GM19397 (cell line): ENCODE data around the gene DERA.

Experiments
- ATAC-seq: cut with Tn5 transposase; IDR thresholded peaks from one replicate; pipeline ENCODE4 v1.9.1; 2021; ENCODE audit warnings: mild to moderate bottlenecking, moderate library complexity; ENCODE audit not compliant: unreplicated experiment

The DERA gene

DNA sequence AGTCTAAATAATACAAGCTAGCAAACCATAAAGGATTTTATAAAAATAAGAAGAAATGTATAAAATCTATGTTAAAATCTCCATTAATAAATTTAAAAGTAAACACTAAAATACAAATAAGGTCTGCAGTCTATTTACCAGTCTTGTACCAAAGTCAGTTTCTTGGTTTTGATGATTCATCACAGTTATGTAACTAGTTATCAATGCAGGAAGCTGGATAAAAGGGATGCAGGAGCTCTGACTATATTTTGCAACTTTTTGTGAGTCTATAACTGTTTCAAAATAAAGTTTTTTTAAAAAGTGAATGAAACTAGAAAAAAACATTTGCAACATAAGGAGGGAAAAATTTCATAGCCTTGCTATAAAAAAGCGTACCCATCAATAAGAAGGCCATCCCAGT is 151.5 kb downstream of the DERA start:
- ATAC-seq, result no peak

DNA sequence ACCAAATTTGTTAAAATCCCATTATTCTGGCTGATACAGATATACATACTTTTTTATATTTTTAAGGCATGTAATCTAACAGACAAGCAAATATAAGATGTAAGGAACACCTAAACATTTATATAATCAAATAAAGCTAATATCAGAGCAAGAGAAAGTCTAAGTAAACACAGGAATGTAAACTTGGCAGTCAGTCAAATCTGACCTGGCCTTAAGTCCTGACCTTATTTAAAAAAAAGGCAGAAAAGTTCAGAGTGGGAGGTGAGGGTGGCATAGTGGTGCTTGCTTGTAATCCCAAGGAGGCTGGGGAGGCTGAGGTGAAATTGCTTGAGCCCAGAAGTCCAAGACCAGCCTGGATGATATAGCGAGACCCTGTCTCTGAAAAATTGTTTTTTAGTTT is 152.6 kb downstream of the DERA start:
- no peak for ATAC-seq

DNA sequence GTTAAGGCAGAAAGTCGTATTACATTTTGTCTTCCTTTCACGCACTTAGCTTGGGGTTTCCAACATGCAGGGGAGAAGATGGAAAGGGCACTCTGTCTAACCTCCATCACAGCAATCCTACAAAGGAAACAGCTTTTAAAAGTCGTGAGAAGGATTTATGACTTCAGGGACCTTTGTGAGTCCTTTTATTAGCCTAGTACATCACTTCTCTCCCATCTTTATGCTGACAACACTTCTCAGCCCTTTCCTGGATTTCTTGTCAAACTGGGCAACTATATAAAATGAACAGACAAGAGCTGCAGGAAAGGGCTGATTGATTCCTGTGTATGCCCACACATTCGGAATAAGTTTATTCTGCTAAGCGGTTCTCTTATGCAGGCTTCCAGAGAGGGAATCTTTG is 159.0 kb downstream of the DERA start:
- no peak for ATAC-seq

GRCh38 chr12:16072678-16073077 is 161.5 kb downstream of the DERA start:
- ATAC-seq, result no peak

- no peak for ATAC-seq
These were observed 163.8 kb downstream of the DERA start for GRCh38 chr12:16074894-16075293.

- ATAC-seq, result no peak
These were observed 164.8 kb downstream of the DERA start for GRCh38 chr12:16075887-16076286.

DNA sequence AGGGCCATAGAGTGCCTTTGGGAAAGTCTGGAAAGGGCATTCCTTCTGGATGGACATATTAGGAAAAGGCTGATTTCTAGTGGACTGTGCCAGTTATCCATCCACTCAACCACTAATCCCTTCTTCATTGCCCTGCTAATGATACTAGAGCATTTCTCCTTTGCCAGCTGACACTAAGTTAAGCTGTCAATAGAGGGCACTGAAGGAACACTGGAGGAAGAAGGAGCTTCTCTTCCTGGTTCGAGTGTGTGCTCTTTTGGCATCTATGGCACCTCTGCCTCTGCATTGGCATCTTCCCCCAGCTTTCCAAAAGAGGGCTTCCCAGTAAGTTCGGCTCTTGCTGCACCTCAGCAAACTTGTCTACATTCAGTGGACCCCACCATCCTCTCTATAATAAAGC is 165.4 kb downstream of the DERA start:
- ATAC-seq, result peak; percentile 75

DNA sequence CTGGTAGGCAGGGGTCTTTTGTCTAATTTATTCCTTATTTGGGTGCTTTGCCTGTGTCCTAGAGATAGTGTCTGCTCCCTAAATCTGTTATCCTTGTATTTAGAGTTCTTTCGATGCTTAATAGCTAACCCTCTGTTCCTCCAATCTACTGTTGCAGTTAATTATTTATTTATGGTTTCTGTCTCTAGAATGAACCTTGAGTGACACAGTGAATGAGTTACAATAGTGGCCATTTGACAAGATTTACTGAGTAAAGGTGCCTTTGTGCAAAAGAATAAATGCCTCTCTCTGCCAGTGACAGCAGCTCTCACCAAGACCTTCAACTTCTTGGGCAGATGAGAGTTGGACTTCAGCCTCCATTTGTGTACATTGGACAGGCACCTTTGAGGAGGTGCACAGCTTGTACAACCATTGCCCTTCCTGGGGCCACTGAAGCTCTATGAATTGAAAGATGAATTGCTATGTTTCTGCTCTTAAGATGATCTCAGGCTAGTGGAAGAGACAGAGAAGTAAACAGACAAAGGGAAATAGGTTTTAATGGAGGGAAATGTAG is 165.9 kb downstream of the DERA start:
- peak; percentile 41 for ATAC-seq

GRCh38 chr12:16086462-16086861 is 175.3 kb downstream of the DERA start:
- no peak for ATAC-seq

GRCh38 chr12:16086942-16087341 is 175.8 kb downstream of the DERA start:
- ATAC-seq, result no peak
